ENCODE data around the gene TEKTIP1. TPM values are rescaled to one million over a fixed set of nuclear protein-coding genes. Genes with fewer than 3 reads are reported as not detected.

The TEKTIP1 gene
- total RNA-seq, 4 donors from 2014 or later: 1.2 to 3.3 (median 1.9) TPM; not detected in 1

GRCh38 chr19:3573162-3573857 lies 34.3 kb downstream of the TEKTIP1 start:
- 0% methylated on average over 18 to 25 of the region's 60 CpGs for WGBS, 2 donors
- TF ChIP-seq POLR2A (IDR thresholded peaks at IDR 0.05) (no peak), CTCF (IDR thresholded peaks at IDR 0.05) (no peak)
- peak in 1 of 2 donors; percentile 27 for DNase-seq
- H3K9me3 ChIP-seq: no peaks in the 10 kb centered on the region
- no peaks in the 10 kb centered on the region for H3K36me3 ChIP-seq
- intact Hi-C loops (cut with DNase I): loop anchor here (2.0 to 5.0 kb wide), 2 partner anchors 17 to 54 kb away; partner anchors contain the start of genes CACTIN and MFSD12
- H3K27ac ChIP-seq: peak overlapping the region in 2 of 3 donors; percentile 53 to 63
- peak overlapping the region; percentile 83 to 95 (median 85) for H3K4me3 ChIP-seq (replicated peaks in 1 of 3)
- H3K27me3 ChIP-seq: no peaks in the 10 kb centered on the region
- peaks cover 19 to 20% of the 10 kb centered on the region in 2 donors for H3K4me1 ChIP-seq

GRCh38 chr19:3573858-3574637 lies 35.1 kb downstream of the TEKTIP1 start:
- Histone ChIP-seq H3K9me3 (no peaks in the 10 kb centered on the region), H3K4me3 (replicated peaks in 1 of 3) (peak overlapping the region in 1 of 3 donors; percentile 85), H3K36me3 (no peaks in the 10 kb centered on the region), H3K27ac (peak overlapping the region in 1 of 3 donors; percentile 53), H3K27me3 (no peaks in the 10 kb centered on the region), H3K4me1 (peaks cover 19 to 20% of the 10 kb centered on the region in 2 donors)
- intact Hi-C loops (cut with DNase I): loop anchor here (2.0 to 5.0 kb wide), 2 partner anchors 17 to 53 kb away; partner anchors contain the start of genes CACTIN and MFSD12
- peak; percentile 76 to 77 for DNase-seq
- 63 to 66% methylated on average over 41 to 47 of the region's 55 CpGs for WGBS, 2 donors
- TF ChIP-seq POLR2A (IDR thresholded peaks at IDR 0.05): no peak
- TF ChIP-seq CTCF (IDR thresholded peaks at IDR 0.05): no peak

GRCh38 chr19:3575260-3575741 lies 36.3 kb downstream of the TEKTIP1 start:
- peaks cover 19 to 20% of the 10 kb centered on the region in 2 donors for H3K4me1 ChIP-seq
- WGBS, 2 donors: 94 to 95% methylated on average over 19 of the region's 19 CpGs
- DNase-seq: no peak
- intact Hi-C loops (cut with DNase I): no loop called here
- TF ChIP-seq CTCF (IDR thresholded peaks at IDR 0.05): no peak
- no peak for TF ChIP-seq POLR2A (IDR thresholded peaks at IDR 0.05)
- no peaks in the 10 kb centered on the region for H3K27me3 ChIP-seq
- H3K36me3 ChIP-seq: no peaks in the 10 kb centered on the region
- H3K27ac ChIP-seq: no peak overlapping the region
- no peaks in the 10 kb centered on the region for H3K9me3 ChIP-seq
- no peak overlapping the region for H3K4me3 ChIP-seq (replicated peaks in 1 of 3)

- no peak overlapping the region for H3K4me3 ChIP-seq (replicated peaks in 1 of 3)
- no peaks in the 10 kb centered on the region for H3K36me3 ChIP-seq
- no peak overlapping the region for H3K27ac ChIP-seq
- H3K4me1 ChIP-seq: peaks cover 19 to 20% of the 10 kb centered on the region in 2 donors
- TF ChIP-seq CTCF (IDR thresholded peaks at IDR 0.05): no peak
- TF ChIP-seq POLR2A (IDR thresholded peaks at IDR 0.05): no peak
- H3K27me3 ChIP-seq: no peaks in the 10 kb centered on the region
- intact Hi-C loops (cut with DNase I): no loop called here
- DNase-seq: no peak
- WGBS, 2 donors: 83 to 85% methylated on average over 22 to 25 of the region's 29 CpGs
- H3K9me3 ChIP-seq: no peaks in the 10 kb centered on the region
Measured at GRCh38 chr19:3575949-3576673, 37.1 kb downstream of the TEKTIP1 start.
